Colonic mucosa (tissue), 4 donors: ENCODE results near the gene MCC. TPM values are rescaled to one million over a fixed set of nuclear protein-coding genes. Genes with fewer than 3 reads are reported as not detected.

ENCODE experiments used
- DNase-seq: peaks from one replicate; pipeline ENCODE4 v3.0.0-alpha.2; 2020
- H3K27ac ChIP-seq: fragments of 200-600 bp; one replicate; pipeline ENCODE4 v1.8.0; 2021
- H3K27me3 ChIP-seq: fragments of 200-600 bp; one replicate; pipeline ENCODE4 v1.8.0; 2021
- H3K36me3 ChIP-seq: fragments of 200-600 bp; one replicate; pipeline ENCODE4 v1.8.0; 2021
- H3K4me1 ChIP-seq: fragments of 200-600 bp; one replicate; pipeline ENCODE4 v1.8.0; 2021; ENCODE audit warnings: mild to moderate bottlenecking
- H3K4me3 ChIP-seq: fragments of 200-600 bp; one replicate; pipeline ENCODE4 v1.8.0; 2021
- H3K9ac ChIP-seq, 2 donors: one replicate each; pipeline ENCODE4 v1.7.0; 2013; ENCODE audit warnings: control low read depth in 2 of 2, low read depth in 2 of 2, low read length in 2 of 2
- H3K9me3 ChIP-seq: fragments of 200-600 bp; one replicate; pipeline ENCODE4 v1.8.0; 2021
- intact Hi-C: fragments of 100-400 bp; cut with DNase I; formaldehyde crosslinking; loops from one replicate; pipeline ENCODE4 v1.14.1; 2022
- total RNA-seq, 2 donors: library from RNA; stranded (reverse); fragmentation: NEBNext Ultra II Directional in 1 of 2; extraction: Animal tissue kit (Norgen Biotek cat#: 25700) in 1 of 2; gene quantifications; one replicate each; pipeline ENCODE4 v1.2.1, GENCODE V29; 2021
- TF ChIP-seq, protein P1 (sequence below): fragments of 200-600 bp; IDR thresholded peaks from one replicate; pipeline ENCODE4 v1.8.0; 2022; ENCODE audit warnings: antibody characterized with exemption, mild to moderate bottlenecking
- donor health status: healthy.
- donor health status: DM: no; HTN: no; CAD: no.
- donor health status: DM: no; HTN: no; CAD: no.

The MCC gene
- total RNA-seq, 2 donors from 2014 or later, result 1.9 to 3.1 TPM

DNA sequence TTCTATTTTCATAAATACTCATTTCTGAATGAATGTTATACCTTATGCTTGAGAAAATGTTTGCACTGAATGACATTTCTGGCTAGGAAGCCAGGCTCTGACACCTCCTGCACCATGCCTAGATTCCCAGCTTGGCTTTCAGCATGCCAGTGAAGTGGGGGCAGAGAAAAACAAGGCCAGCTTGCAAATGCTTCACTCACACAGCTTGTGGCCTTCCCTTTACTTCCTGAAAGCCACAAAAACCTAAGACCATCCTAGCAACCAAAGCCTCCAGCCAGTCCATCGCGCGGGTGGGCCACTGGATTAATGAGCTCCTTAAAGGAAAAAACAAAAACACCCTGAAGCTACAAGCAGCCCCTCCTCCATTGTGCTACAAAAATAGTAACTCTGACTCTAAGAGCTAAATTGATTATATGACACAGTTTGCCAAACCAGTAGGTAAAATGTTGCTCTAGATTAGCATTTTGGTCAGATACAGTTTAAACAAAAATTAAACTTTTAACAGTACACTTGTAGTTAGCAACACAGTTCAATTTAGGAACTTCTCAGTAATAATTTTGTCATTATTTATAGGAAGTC is 213.3 kb downstream of the MCC start:
- Histone ChIP-seq H3K27ac (no peak overlapping the region), H3K36me3 (no peaks in the 10 kb centered on the region), H3K27me3 (no peaks in the 10 kb centered on the region), H3K9ac (no peak overlapping the region), H3K9me3 (no peaks in the 10 kb centered on the region), H3K4me3 (no peak overlapping the region), H3K4me1 (no peaks in the 10 kb centered on the region)
- DNase-seq, result no peak
- TF ChIP-seq, protein P1, sequence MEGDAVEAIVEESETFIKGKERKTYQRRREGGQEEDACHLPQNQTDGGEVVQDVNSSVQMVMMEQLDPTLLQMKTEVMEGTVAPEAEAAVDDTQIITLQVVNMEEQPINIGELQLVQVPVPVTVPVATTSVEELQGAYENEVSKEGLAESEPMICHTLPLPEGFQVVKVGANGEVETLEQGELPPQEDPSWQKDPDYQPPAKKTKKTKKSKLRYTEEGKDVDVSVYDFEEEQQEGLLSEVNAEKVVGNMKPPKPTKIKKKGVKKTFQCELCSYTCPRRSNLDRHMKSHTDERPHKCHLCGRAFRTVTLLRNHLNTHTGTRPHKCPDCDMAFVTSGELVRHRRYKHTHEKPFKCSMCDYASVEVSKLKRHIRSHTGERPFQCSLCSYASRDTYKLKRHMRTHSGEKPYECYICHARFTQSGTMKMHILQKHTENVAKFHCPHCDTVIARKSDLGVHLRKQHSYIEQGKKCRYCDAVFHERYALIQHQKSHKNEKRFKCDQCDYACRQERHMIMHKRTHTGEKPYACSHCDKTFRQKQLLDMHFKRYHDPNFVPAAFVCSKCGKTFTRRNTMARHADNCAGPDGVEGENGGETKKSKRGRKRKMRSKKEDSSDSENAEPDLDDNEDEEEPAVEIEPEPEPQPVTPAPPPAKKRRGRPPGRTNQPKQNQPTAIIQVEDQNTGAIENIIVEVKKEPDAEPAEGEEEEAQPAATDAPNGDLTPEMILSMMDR, result no peak
- intact Hi-C loops, result no loop called here

- TF ChIP-seq, protein P1, result no peak
- no peaks in the 10 kb centered on the region for H3K9me3 ChIP-seq
- no peak for DNase-seq
- H3K4me3 ChIP-seq, result no peak overlapping the region
- no peaks in the 10 kb centered on the region for H3K27me3 ChIP-seq
- intact Hi-C loops, result no loop called here
- no peaks in the 10 kb centered on the region for H3K36me3 ChIP-seq
- H3K27ac ChIP-seq, result no peak overlapping the region
- no peaks in the 10 kb centered on the region for H3K4me1 ChIP-seq
- no peak overlapping the region for H3K9ac ChIP-seq
Observed at GRCh38 chr5:113273948-113274347, 214.3 kb downstream of the MCC start.

DNA sequence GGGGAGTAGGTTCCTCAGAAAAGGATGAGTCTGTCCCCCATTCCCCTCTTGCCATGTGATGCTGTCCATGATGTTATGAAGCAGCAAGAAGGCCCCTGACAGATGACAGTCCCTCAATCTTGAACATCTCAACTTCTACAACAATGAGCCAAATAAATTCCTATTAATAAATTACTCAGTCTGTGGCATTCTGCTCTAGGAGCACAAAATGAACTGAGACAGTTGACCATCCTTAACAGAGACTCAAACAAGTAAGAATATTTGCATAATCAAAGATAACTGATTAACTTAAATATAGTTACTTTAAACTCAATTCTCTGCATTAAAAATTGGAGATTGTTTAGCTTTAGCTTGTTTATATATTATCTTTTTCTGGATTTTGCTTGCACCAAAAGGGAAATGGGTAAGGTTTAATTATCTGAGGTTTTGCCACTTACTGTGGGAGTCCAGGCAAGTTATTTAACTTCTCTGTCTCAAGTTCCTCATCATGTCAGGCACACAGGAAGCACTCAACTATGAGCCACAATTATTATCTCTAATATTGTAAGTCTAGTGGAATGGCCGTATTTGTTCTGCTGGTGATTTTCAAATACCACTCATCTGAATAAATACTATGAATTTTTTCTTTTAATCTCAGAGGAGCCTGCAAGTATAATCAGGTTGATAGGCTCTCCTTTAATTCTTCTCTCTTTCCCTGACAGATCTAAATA is 216.4 kb downstream of the MCC start:
- Histone ChIP-seq H3K4me3 (no peak overlapping the region), H3K9ac (no peak overlapping the region), H3K27me3 (no peaks in the 10 kb centered on the region), H3K36me3 (no peaks in the 10 kb centered on the region), H3K4me1 (no peaks in the 10 kb centered on the region), H3K27ac (no peak overlapping the region), H3K9me3 (no peaks in the 10 kb centered on the region)
- intact Hi-C loops, result no loop called here
- TF ChIP-seq, protein P1, result no peak
- no peak for DNase-seq

GRCh38 chr5:113271015-113271414 is 217.2 kb downstream of the MCC start:
- Histone ChIP-seq H3K36me3 (no peaks in the 10 kb centered on the region), H3K9ac (no peak overlapping the region), H3K4me3 (no peak overlapping the region), H3K4me1 (no peaks in the 10 kb centered on the region), H3K9me3 (no peaks in the 10 kb centered on the region), H3K27ac (no peak overlapping the region), H3K27me3 (no peaks in the 10 kb centered on the region)
- DNase-seq, result no peak
- TF ChIP-seq, protein P1, result no peak
- intact Hi-C loops, result no loop called here

DNA sequence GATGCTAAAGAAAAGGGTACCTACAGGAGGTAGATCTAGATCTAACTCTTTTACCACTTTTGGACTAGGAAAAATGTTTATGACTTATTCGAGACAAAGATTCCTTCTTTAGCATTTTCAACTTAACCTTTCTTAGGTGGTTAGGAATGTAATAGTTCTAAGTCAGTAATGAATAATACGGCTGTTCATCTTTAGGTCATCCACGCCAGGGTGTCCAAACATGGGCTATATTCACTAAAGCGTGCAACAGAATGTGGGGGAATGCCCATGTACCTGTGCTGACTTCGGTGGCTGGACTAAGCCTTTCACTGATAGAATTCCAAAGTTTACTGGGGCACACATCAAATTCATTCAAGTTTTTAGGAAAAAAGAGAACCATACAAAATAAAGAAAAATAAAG is 218.2 kb downstream of the MCC start:
- no peak for DNase-seq
- H3K27me3 ChIP-seq, result no peaks in the 10 kb centered on the region
- H3K36me3 ChIP-seq, result no peaks in the 10 kb centered on the region
- H3K9ac ChIP-seq, result no peak overlapping the region
- intact Hi-C loops, result no loop called here
- no peak overlapping the region for H3K27ac ChIP-seq
- no peak overlapping the region for H3K4me3 ChIP-seq
- TF ChIP-seq, protein P1, result no peak
- H3K9me3 ChIP-seq, result no peaks in the 10 kb centered on the region
- H3K4me1 ChIP-seq, result no peaks in the 10 kb centered on the region
